Transverse colon (tissue), 4 donors: ENCODE results near the gene STK32C.

ENCODE experiments used
- CTCF ChIP-seq, 5 experiments: fragments of 200-600 bp in 3 of 5; fragments of 450-650 bp in 2 of 5; sonication (generic) in 3 of 5; IDR thresholded peaks; 1 replicate in 2 of 5; 2 replicates in 3 of 5; pipeline ENCODE4 v1.5.1; 2016 to 2017; ENCODE audit warnings: antibody characterized with exemption in 5 of 5, inconsistent platforms in 3 of 5, mild to moderate bottlenecking in 2 of 5, moderate library complexity in 1 of 5
- POLR2A ChIP-seq: fragments of 450-650 bp; IDR thresholded peaks from one replicate; pipeline ENCODE4 v1.6.1; 2016; ENCODE audit warnings: antibody characterized with exemption, mild to moderate bottlenecking, moderate library complexity
- POLR2AphosphoS5 ChIP-seq, 3 donors: sonication (generic); formaldehyde crosslinking; IDR thresholded peaks; one replicate each; pipeline ENCODE4 v1.6.1; 2016; ENCODE audit warnings: antibody characterized with exemption in 3 of 3

GRCh38 chr10:132176623-132177500 is 130.9 kb downstream of the STK32C start:
- TF ChIP-seq CTCF (IDR thresholded peaks at IDR 0.05) (no peak), POLR2A (no peak), POLR2AphosphoS5 (IDR thresholded peaks at IDR 0.05) (no peak)
